ENCODE data around the gene JADE1. TPM values are rescaled to one million over a fixed set of nuclear protein-coding genes. Genes with fewer than 3 reads are reported as not detected.

The JADE1 gene
- total RNA-seq, 2 experiments from 2014 or later: 29.5 to 30.4 TPM

DNA sequence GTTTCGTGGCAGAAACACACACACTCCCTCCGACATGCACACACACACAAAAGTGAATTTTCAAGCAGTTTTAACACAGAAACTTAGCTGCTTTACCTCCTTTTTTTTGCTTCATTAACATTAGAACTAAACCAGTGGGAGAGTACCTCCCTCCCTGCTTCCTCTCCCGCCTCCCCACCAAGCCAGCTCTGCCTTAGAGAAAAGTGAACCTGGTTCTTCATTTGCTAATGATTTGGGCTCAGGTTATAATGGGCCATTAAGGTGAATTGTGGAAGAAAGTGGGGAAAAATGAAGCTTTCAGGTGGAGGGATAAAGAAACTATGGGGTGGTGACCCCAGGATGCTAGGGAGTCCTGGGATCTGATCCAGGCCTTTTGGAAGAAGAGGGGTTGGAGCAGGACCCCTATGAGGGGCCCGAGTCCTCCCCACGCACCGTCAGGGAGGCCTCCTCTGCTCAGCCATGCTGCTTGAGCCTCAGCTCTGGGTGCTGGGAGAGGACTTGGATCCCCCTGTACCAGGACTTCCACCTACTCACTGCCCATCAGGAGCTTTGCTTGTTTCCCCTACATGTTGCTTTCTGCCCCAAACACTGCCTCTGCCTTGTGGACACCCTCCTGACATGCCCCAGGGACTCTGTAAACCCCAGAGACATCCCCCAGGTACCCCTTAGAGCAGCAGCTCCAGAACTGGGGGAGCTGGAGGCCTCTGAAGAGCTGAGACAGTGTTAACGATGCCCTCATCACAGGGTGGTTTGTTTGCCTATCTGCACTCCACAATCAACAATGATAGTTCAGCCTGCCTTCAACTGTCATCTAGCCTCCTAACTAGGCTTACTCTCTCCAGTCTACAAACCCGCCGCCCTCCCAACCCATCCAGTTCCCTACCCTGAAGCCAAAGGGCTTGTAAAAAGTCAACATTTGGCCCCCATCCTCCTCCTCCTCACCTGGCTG, 6.5 kb upstream of the JADE1 start:
- POLR2A ChIA-PET: no interaction called here
- CTCF ChIA-PET: no interaction called here

DNA sequence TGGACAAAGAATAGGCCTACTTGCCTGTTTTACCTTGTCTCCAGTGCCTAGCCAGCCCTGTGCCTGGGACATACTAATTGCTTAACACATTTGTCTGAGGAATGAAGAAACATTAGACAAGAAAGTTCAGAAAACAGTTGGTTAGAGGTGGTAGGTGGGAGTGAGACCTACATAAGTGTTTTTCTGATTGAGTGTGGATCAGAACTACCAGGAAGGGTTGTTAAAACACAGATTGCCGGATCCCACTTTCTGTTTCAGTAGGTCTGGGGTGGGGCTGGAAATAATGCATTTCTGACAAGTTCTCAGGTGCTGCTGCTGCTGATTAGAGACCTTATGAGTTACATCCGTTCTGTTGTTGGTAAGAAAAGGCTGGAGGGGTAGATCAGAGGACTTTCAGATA, 5.7 kb upstream of the JADE1 start:
- POLR2A ChIA-PET: no interaction called here
- CTCF ChIA-PET: no interaction called here

- ChIA-PET CTCF (interaction anchor here (0.7 to 1.3 kb wide), 2 partner anchors 49 to 547 kb away, joined by 3 read pairs; no protein-coding TSS in a partner anchor), POLR2A (interaction anchor here (0.7 kb wide), 6 partner anchors 27 to 1028 kb away, joined by 3 to 10 read pairs (median 8); partner anchors contain the start of genes ABHD18 and MFSD8)
Observed at GRCh38 chr4:128810331-128810870, 901 bp downstream of the JADE1 start.

- CTCF ChIA-PET: interaction anchor here (0.6 to 1.1 kb wide), 2 partner anchors 51 to 798 kb away, joined by 3 read pairs; no protein-coding TSS in a partner anchor
- POLR2A ChIA-PET: interaction anchor here (1.0 to 2.0 kb wide), 7 partner anchors 42 to 846 kb away, joined by 3 to 14 read pairs (median 8); partner anchors contain the start of genes ABHD18, MFSD8, PGRMC2 and SCLT1
Observed at GRCh38 chr4:128810871-128811570, 1.5 kb downstream of the JADE1 start.

DNA sequence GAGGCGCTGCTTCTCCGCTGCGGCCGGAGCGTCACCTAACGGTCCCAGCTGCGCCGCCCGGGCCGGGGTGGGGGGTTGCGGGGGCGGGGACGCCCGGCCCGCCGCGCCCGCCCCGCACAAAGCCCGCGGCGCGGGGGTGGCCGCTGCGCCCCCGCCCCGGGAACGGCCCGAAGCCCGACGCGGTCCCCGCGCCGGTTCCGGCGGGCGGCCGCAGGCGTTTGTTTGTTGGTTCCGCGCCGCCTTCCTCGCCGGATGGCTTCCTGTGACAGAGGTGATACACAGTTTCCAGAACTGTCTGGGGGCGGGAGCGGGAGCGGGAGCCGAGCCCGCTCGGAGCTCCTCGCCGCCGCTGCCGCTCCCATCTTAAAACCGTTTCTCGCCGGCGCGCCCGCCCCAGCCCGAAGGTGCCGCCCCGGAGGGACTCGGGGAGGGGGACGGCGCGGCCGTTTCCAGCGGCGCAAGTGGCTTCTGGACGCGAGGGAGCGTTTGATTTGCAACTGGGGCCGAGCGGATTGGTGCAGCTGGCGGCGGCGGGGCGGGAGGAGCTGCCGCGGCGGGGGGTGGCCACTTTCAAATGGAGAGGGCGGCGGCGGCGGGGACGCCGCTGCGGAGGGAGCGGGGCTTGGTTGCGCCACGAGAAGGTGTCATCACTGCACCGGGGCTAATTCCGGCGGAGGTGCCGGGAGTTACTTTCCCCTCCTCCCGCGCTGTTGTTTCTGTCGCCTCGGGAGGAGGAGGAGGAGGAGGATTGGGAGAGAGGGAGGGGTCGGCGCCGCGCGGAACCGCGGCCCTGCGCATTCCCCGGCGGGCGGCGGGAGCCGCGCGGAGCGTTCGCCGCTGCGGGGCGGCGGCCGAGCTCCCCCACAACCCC, 2.3 kb downstream of the JADE1 start:
- CTCF ChIA-PET: interaction anchor here (0.6 to 1.4 kb wide), 6 partner anchors 10 to 799 kb away, joined by 3 to 5 read pairs (median 3); no protein-coding TSS in a partner anchor
- POLR2A ChIA-PET: interaction anchor here (0.5 to 2.0 kb wide), 11 partner anchors 12 to 846 kb away, joined by 3 to 14 read pairs (median 8); partner anchors contain the start of genes ABHD18, LARP1B, MFSD8 and PGRMC2

GRCh38 chr4:128812442-128813235, 3.1 kb downstream of the JADE1 start:
- ChIA-PET CTCF (interaction anchor here (0.8 to 1.4 kb wide), 5 partner anchors 9 to 518 kb away, joined by 3 to 5 read pairs (median 3); no protein-coding TSS in a partner anchor), POLR2A (interaction anchor here (0.5 to 2.0 kb wide), 9 partner anchors 11 to 847 kb away, joined by 4 to 14 read pairs (median 8); partner anchors contain the start of genes ABHD18, LARP1B, MFSD8 and PGRMC2)

DNA sequence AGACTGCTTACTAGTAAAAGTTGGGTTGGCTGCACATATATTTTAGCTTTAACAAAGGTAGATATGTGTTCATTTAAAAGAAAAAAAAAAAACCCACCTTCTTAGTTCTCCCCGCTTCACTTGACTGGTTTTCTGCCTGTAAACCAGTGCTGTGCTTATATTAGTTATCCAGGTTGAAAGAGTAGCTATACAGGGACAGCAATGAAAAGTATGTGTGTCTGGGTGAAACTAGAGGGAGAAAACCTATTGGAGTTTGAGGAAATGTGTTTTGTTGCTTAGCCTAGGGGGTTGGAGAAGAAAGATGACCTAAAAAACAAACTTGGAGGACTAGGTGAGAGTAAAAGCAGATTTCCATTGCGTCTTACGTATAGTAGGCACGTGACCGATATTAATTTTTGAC, 4.5 kb downstream of the JADE1 start:
- CTCF ChIA-PET: no interaction called here
- POLR2A ChIA-PET: no interaction called here

DNA sequence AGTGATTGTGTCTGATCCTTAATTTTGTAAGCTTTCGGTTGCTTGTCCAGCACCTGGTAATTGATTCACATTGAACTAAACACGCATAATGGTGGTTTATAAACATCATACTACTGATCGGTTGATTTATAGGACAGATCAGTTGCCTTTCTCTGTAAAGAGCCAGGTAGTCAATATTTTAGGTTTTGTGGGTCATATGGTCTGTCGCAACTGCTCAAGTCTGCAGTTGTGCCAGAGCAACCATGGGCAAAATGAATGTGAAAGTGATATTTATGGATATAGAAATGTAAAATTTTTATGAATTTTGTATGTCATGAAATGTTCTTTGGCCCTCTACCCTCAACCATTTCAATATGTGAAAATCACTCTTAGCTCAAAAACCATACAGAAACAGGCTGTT, 8.9 kb downstream of the JADE1 start:
- POLR2A ChIA-PET: no interaction called here

GRCh38 chr4:128819082-128819742, 9.7 kb downstream of the JADE1 start:
- POLR2A ChIA-PET: no interaction called here
- CTCF ChIA-PET: interaction anchor here (0.7 kb wide), 1 partner anchor 136 kb away, joined by 3 read pairs; no protein-coding TSS in a partner anchor

More for the DNA sequence above, 8.9 kb downstream of the JADE1 start:
- CTCF ChIA-PET: interaction anchor here (0.7 kb wide), 1 partner anchor 137 kb away, joined by 3 read pairs; no protein-coding TSS in a partner anchor

GRCh38 chr4:128820671-128821070, 11.2 kb downstream of the JADE1 start:
- POLR2A ChIA-PET: no interaction called here
- CTCF ChIA-PET: interaction anchor here (0.7 to 1.3 kb wide), 3 partner anchors 8 to 22 kb away, joined by 3 to 5 read pairs (median 4); partner anchors contain the start of gene JADE1

GRCh38 chr4:128821151-128821550, 11.7 kb downstream of the JADE1 start:
- POLR2A ChIA-PET: no interaction called here
- CTCF ChIA-PET: interaction anchor here (0.7 to 1.3 kb wide), 3 partner anchors 9 to 22 kb away, joined by 3 to 5 read pairs (median 4); partner anchors contain the start of gene JADE1

DNA sequence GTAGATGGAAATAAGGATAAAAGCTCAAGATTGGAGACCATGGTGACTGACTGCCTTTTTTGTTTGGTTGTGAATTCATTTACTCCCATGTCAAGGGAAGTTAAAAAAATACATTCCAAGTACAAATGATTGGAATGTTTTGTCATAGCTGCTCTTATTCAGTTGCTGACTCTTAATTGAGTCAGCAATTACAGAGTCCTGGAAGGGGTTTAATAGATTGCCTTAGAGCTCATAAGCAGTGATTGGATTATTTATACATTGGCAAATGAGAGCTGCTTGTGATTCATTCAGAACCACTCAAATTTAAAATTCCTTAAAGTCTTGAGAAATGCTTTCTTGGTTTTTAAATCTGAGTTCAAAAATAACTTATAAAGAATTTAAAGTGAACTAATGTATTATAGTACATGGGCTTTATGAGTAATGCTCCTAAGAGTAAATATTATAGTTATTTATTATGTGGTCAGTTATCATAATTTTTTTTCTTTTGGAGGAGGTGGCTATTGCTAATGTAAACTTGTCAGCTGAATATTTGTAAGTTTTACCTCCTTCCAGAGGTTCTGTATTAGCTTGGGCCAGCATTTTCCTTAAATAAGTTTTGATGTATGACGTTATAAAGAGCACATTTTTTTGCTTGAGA, 13.6 kb downstream of the JADE1 start:
- CTCF ChIA-PET: no interaction called here
- POLR2A ChIA-PET: interaction anchor here (1.7 kb wide), 1 partner anchor 11 kb away, joined by 7 read pairs; no protein-coding TSS in a partner anchor

- POLR2A ChIA-PET: no interaction called here
- CTCF ChIA-PET: no interaction called here
Observed at GRCh38 chr4:128825226-128825625, 15.7 kb downstream of the JADE1 start.

- ChIA-PET CTCF (no interaction called here), POLR2A (interaction anchor here (0.6 kb wide), 1 partner anchor 64 kb away, joined by 6 read pairs; no protein-coding TSS in a partner anchor)
Observed at GRCh38 chr4:128827296-128827695, 17.8 kb downstream of the JADE1 start.

DNA sequence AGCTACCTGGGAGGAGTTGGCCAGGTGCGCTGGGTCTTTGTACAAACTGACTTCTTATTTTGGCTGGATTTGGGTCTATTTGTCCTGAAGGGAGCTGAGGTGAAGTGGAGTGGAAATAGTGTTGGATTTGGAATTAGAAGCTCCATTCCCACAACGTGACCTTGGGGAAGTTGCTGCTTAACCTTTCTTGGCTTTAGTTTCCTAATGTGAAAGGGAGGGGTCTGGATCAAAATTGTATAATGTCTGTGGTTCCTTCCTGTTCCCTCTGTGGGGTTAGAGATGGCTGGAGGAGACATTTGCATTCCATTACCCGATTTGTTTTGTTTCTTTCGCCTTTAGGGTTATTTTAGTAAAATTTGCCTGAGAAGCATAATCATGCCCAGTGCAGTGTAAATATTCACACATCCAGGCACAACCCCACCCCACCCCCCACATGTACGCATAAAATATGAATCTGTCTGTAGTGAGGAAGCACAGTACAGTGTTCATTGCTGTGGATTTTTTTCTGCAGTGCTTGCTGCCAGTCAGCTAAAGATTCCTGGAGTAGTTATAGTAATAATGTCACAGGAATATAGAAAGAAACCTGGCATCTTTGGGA, 21.5 kb downstream of the JADE1 start:
- ChIA-PET CTCF (interaction anchor here (0.6 to 0.7 kb wide), 2 partner anchors 589 to 671 kb away, joined by 3 to 5 read pairs; no protein-coding TSS in a partner anchor), POLR2A (interaction anchor here (0.6 kb wide), 1 partner anchor 19 kb away, joined by 9 read pairs; no protein-coding TSS in a partner anchor)

Measured in activated CD8-positive, alpha-beta memory T cell treated with anti-CD3 and anti-CD28 coated beads for 36 hours (primary cell).